Inflammatory macrophage treated with lipopolysaccharide for 1 hour (primary cell): ENCODE results near the gene GOLGA6A.
A peak's percentile ranks its signal among the peaks of the same experiment; 100 is the strongest.
"Not testable (repeated sequence)": the region's sequence is repeated elsewhere in the genome, so short reads cannot be mapped to it uniquely, and the experiment has no call there.

Source experiments
- DNase-seq, 2 donors: peaks; one replicate each; pipeline ENCODE4 v3.0.0-alpha.2; 2020 to 2022

GOLGA6A gene

GRCh38 chr15:74082450-74082849 lies at the start of gene GOLGA6A:
Gene GOLGA6A, minus strand, starts transcription at chr15:74082550. Its CDS starts 41 bp downstream, at chr15:74082509.
- DNase-seq: not testable (repeated sequence)

- DNase-seq: no peak
Measured at GRCh38 chr15:74131628-74132413, 49.5 kb upstream of the GOLGA6A start.

- DNase-seq: no peak
Measured at GRCh38 chr15:74130849-74131627, 48.7 kb upstream of the GOLGA6A start.

- no peak for DNase-seq
Measured at GRCh38 chr15:74130155-74130848, 48.0 kb upstream of the GOLGA6A start, which contains the start of gene ISLR2. Gene ISLR2, plus strand, starts transcription at chr15:74130586. Its CDS starts 2,169 bp downstream, at chr15:74132755.

- DNase-seq: no peak
Measured at GRCh38 chr15:74129586-74130154, 47.3 kb upstream of the GOLGA6A start.

GRCh38 chr15:74128785-74129585 lies 46.6 kb upstream of the GOLGA6A start:
- DNase-seq: no peak

GRCh38 chr15:74127954-74128784 lies 45.8 kb upstream of the GOLGA6A start:
- DNase-seq: no peak

GRCh38 chr15:74127255-74127953 lies 45.1 kb upstream of the GOLGA6A start:
- DNase-seq: peak; percentile 61 to 95

- no peak for DNase-seq
Measured at GRCh38 chr15:74124759-74125158, 42.4 kb upstream of the GOLGA6A start.

GRCh38 chr15:74124196-74124595 lies 41.8 kb upstream of the GOLGA6A start:
- DNase-seq: no peak

GRCh38 chr15:74123658-74124057 lies 41.3 kb upstream of the GOLGA6A start:
- no peak for DNase-seq

- no peak for DNase-seq
Measured at GRCh38 chr15:74123131-74123429, 40.7 kb upstream of the GOLGA6A start.

GRCh38 chr15:74122403-74123130 lies 40.2 kb upstream of the GOLGA6A start:
- DNase-seq: no peak

GRCh38 chr15:74121858-74122257 lies 39.5 kb upstream of the GOLGA6A start:
- no peak for DNase-seq

- no peak for DNase-seq
Measured at GRCh38 chr15:74121039-74121438, 38.7 kb upstream of the GOLGA6A start.

- no peak for DNase-seq
Measured at GRCh38 chr15:74120426-74120825, 38.1 kb upstream of the GOLGA6A start.

GRCh38 chr15:74109713-74110112 lies 27.4 kb upstream of the GOLGA6A start:
- peak; percentile 7 to 26 for DNase-seq

GRCh38 chr15:74108611-74109010 lies 26.3 kb upstream of the GOLGA6A start:
- not testable (repeated sequence) for DNase-seq

- no peak for DNase-seq
Measured at GRCh38 chr15:74108111-74108510, 25.8 kb upstream of the GOLGA6A start.
